ENCODE measurements around the gene TMTC2. TPM values are rescaled to one million over a fixed set of nuclear protein-coding genes. Genes with fewer than 3 reads are reported as not detected.

TMTC2 gene
- polyA plus RNA-seq, 1 donor from 2014 or later, result 20.6 TPM

DNA sequence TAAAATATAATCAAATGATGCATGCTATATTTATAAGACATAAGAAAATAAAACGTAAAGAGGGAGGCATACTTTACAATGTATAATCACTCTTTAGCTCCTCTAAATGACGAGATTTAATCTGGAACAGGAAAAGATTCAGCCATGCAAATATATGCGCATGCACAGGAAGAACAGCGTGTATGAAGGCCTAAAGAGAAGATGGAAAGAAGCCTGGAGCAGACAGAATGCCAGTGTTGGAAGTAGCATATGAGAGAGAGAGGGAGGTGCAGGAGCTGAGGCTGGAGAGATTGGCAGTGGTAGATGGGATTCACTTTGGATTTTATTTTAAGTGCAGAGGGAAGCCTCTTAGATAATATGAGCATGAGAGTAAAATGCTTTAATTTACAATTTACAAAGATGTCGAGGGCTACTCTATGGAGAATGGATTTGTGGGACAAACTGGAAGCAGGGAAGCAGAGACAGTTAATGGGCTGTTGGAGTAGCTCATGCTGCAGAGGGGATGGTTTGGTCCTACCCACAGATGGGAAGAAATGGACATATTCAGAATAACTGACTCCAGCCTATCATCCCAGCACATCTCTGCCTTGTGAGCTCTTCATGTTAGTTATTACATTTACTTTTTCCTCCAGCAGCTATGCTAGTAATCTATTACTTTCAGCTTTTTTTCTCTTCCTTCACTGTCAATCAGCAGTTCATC lies 411.1 kb downstream of the TMTC2 start:
- Histone ChIP-seq H3F3A (ENCODE audit: insufficient read depth, low read length, poor library complexity, severe bottlenecking) (no peaks in the 10 kb centered on the region), H3K4me2 (ENCODE audit: low read length) (no peak overlapping the region), H3K36me3 (ENCODE audit: insufficient read depth, low read length) (no peaks in the 10 kb centered on the region), H3K9ac (ENCODE audit: low read length) (no peak overlapping the region), H3K9me2 (ENCODE audit: insufficient read depth, low read length) (no peaks in the 10 kb centered on the region), H4K20me1 (ENCODE audit: insufficient read depth) (no peaks in the 10 kb centered on the region), H2AFZ (ENCODE audit: low read depth, low read length) (no peak overlapping the region), H3K27ac (ENCODE audit: low read length) (no peak overlapping the region), H3K9me3 (ENCODE audit: low read length) (no peaks in the 10 kb centered on the region), H3K27me3 (ENCODE audit: insufficient read depth, low read depth, low read length) (no peaks in the 10 kb centered on the region), H3K4me3 (ENCODE audit: low read length) (no peak overlapping the region), H3K79me2 (replicated peaks; ENCODE audit: insufficient read depth, low read length) (no peaks in the 10 kb centered on the region)
- no peak for TF ChIP-seq SMC3 (conservative IDR thresholded peaks at IDR 0.05; ENCODE audit: poor library complexity)
- TF ChIP-seq, protein P1, sequence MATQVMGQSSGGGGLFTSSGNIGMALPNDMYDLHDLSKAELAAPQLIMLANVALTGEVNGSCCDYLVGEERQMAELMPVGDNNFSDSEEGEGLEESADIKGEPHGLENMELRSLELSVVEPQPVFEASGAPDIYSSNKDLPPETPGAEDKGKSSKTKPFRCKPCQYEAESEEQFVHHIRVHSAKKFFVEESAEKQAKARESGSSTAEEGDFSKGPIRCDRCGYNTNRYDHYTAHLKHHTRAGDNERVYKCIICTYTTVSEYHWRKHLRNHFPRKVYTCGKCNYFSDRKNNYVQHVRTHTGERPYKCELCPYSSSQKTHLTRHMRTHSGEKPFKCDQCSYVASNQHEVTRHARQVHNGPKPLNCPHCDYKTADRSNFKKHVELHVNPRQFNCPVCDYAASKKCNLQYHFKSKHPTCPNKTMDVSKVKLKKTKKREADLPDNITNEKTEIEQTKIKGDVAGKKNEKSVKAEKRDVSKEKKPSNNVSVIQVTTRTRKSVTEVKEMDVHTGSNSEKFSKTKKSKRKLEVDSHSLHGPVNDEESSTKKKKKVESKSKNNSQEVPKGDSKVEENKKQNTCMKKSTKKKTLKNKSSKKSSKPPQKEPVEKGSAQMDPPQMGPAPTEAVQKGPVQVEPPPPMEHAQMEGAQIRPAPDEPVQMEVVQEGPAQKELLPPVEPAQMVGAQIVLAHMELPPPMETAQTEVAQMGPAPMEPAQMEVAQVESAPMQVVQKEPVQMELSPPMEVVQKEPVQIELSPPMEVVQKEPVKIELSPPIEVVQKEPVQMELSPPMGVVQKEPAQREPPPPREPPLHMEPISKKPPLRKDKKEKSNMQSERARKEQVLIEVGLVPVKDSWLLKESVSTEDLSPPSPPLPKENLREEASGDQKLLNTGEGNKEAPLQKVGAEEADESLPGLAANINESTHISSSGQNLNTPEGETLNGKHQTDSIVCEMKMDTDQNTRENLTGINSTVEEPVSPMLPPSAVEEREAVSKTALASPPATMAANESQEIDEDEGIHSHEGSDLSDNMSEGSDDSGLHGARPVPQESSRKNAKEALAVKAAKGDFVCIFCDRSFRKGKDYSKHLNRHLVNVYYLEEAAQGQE (IDR thresholded peaks at IDR 0.05; ENCODE audit: borderline replicate concordance), result no peak
- TF ChIP-seq RAD21 (conservative IDR thresholded peaks at IDR 0.05), result no peak
- no peak for TF ChIP-seq EZH2 (IDR thresholded peaks at IDR 0.05; ENCODE audit: borderline replicate concordance, insufficient read depth, low read length, poor library complexity, severe bottlenecking)
- TF ChIP-seq, protein P2, sequence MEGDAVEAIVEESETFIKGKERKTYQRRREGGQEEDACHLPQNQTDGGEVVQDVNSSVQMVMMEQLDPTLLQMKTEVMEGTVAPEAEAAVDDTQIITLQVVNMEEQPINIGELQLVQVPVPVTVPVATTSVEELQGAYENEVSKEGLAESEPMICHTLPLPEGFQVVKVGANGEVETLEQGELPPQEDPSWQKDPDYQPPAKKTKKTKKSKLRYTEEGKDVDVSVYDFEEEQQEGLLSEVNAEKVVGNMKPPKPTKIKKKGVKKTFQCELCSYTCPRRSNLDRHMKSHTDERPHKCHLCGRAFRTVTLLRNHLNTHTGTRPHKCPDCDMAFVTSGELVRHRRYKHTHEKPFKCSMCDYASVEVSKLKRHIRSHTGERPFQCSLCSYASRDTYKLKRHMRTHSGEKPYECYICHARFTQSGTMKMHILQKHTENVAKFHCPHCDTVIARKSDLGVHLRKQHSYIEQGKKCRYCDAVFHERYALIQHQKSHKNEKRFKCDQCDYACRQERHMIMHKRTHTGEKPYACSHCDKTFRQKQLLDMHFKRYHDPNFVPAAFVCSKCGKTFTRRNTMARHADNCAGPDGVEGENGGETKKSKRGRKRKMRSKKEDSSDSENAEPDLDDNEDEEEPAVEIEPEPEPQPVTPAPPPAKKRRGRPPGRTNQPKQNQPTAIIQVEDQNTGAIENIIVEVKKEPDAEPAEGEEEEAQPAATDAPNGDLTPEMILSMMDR (IDR thresholded peaks at IDR 0.05; ENCODE audit: poor library complexity, severe bottlenecking), result no peak
- no peak for TF ChIP-seq MXI1 (conservative IDR thresholded peaks at IDR 0.05; ENCODE audit: poor library complexity, severe bottlenecking)
- TF ChIP-seq TAF1 (IDR thresholded peaks at IDR 0.05; ENCODE audit: low read depth), result no peak
- TF ChIP-seq POLR2AphosphoS5 (IDR thresholded peaks at IDR 0.05), result no peak
- TF ChIP-seq EP300 (conservative IDR thresholded peaks at IDR 0.05; ENCODE audit: poor library complexity, severe bottlenecking), result no peak

DNA sequence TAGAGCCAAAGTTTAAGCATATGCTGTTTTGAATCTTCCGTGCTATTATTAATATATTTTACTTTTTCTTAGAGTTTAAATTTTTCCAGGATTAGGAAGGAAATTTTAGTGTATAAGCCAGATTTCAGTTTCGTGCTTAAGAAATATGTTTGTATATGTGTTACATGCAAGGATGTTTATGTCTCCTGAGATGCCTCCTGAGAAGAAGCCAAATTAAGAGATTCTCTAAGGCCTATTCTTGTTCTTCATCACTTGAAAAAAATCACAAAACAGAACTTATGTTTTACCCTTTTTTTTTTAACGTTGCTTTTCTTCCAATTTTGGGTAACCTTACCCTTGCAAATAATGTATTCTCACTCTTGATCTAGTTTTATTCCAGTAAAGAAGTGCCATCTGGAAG lies 412.7 kb downstream of the TMTC2 start:
- TF ChIP-seq POLR2AphosphoS5 (IDR thresholded peaks at IDR 0.05) (no peak), RAD21 (conservative IDR thresholded peaks at IDR 0.05) (no peak), SMC3 (conservative IDR thresholded peaks at IDR 0.05; ENCODE audit: poor library complexity) (no peak), EP300 (conservative IDR thresholded peaks at IDR 0.05; ENCODE audit: poor library complexity, severe bottlenecking) (no peak), TAF1 (IDR thresholded peaks at IDR 0.05; ENCODE audit: low read depth) (no peak), EZH2 (IDR thresholded peaks at IDR 0.05; ENCODE audit: borderline replicate concordance, insufficient read depth, low read length, poor library complexity, severe bottlenecking) (no peak), MXI1 (conservative IDR thresholded peaks at IDR 0.05; ENCODE audit: poor library complexity, severe bottlenecking) (no peak)
- TF ChIP-seq, protein P2 (IDR thresholded peaks at IDR 0.05; ENCODE audit: poor library complexity, severe bottlenecking), result no peak
- TF ChIP-seq, protein P1 (IDR thresholded peaks at IDR 0.05; ENCODE audit: borderline replicate concordance), result no peak
- H3K4me3 ChIP-seq (ENCODE audit: low read length), result no peak overlapping the region
- H2AFZ ChIP-seq (ENCODE audit: low read depth, low read length), result no peak overlapping the region
- H3K9me3 ChIP-seq (ENCODE audit: low read length), result no peaks in the 10 kb centered on the region
- no peak overlapping the region for H3K4me2 ChIP-seq (ENCODE audit: low read length)
- H3K9ac ChIP-seq (ENCODE audit: low read length), result no peak overlapping the region
- H4K20me1 ChIP-seq (ENCODE audit: insufficient read depth), result no peaks in the 10 kb centered on the region
- H3K79me2 ChIP-seq (replicated peaks; ENCODE audit: insufficient read depth, low read length), result no peaks in the 10 kb centered on the region
- H3F3A ChIP-seq (ENCODE audit: insufficient read depth, low read length, poor library complexity, severe bottlenecking), result no peaks in the 10 kb centered on the region
- no peaks in the 10 kb centered on the region for H3K9me2 ChIP-seq (ENCODE audit: insufficient read depth, low read length)
- H3K27me3 ChIP-seq (ENCODE audit: insufficient read depth, low read depth, low read length), result no peaks in the 10 kb centered on the region
- no peak overlapping the region for H3K27ac ChIP-seq (ENCODE audit: low read length)
- H3K36me3 ChIP-seq (ENCODE audit: insufficient read depth, low read length), result no peaks in the 10 kb centered on the region
